Mucosa of rectum (tissue), 2 donors: Measurements from ENCODE around the gene ZDHHC8.

Experiments
- H3K27ac ChIP-seq, 2 donors: one replicate each; pipeline ENCODE4 v1.7.0; 2013; ENCODE audit warnings: inconsistent platforms in 2 of 2, low read depth in 2 of 2, low read length in 2 of 2
- H3K27me3 ChIP-seq, 2 donors: one replicate each; pipeline ENCODE4 v1.7.0; 2013; ENCODE audit warnings: low read length in 2 of 2; ENCODE audit not compliant: control insufficient read depth in 2 of 2, insufficient read depth in 2 of 2
- H3K36me3 ChIP-seq, 2 donors: one replicate each; pipeline ENCODE4 v1.7.0; 2013; ENCODE audit warnings: low read length in 2 of 2; ENCODE audit not compliant: control insufficient read depth in 2 of 2, insufficient read depth in 2 of 2
- H3K4me1 ChIP-seq, 2 donors: one replicate each; pipeline ENCODE4 v1.7.0; 2013; ENCODE audit warnings: low read length in 2 of 2, mild to moderate bottlenecking in 1 of 2; ENCODE audit not compliant: control insufficient read depth in 2 of 2, insufficient read depth in 2 of 2
- H3K4me3 ChIP-seq, 2 donors: one replicate each; pipeline ENCODE4 v1.7.0; 2013; ENCODE audit warnings: low read length in 2 of 2
- H3K9ac ChIP-seq, 2 donors: one replicate each; pipeline ENCODE4 v1.7.0; 2013; ENCODE audit warnings: low read length in 2 of 2, low read depth in 1 of 2, mild to moderate bottlenecking in 1 of 2
- H3K9me3 ChIP-seq, 2 donors: one replicate each; pipeline ENCODE4 v1.7.0; 2013; ENCODE audit warnings: low read length in 2 of 2; ENCODE audit not compliant: control insufficient read depth in 2 of 2
- donor health status: healthy.
- donor health status: Normal muscosa, but diverticular disease.

Gene ZDHHC8

DNA sequence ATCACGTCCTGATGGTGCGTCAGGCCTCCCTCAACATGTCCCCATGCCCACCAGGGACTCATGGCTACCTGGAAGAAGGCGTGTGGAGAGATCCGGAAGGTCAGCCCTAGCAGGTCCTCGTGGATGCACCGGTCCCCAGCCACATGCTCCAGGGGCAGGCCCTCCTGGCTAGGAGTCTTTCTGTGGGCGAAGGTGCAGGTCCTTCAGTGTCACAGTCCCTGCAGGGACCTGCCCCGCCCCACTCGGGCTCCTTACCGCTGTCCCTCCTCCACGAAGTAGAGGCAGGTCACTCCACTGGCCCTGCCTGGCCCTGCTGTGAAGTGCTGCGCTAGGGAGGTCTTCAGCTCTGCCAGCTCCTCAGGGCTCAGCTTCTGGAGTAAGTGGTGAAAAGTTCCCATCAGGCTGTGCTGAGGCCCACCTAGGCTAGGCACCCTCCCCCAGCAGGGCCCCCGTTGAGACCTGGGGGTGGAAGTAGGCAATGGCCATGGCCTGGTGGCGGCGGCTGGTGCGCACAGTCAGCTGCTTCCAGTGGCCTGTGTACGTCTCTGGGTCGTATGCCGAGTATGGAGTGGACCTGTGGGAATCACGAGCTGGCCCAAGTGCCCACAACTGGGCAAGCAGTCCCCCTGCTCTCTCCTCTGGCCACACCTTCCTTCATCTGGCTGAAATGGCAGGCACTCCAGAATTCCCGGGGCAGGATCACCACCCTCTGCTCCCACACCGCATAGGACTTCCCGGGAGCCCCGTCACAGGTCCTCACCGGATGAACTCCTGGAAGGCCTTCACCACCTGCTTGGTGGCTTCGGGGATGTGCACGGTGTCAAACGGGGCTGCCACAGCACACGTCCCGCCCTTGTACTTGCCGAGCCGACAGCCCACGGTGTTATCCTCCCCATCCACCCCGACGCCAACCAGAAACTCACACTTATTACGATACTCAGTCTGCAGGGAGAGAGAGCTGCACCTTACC, 16.8 kb upstream of the ZDHHC8 start:
- Histone ChIP-seq H3K4me1 (peaks cover 11 to 24% of the 10 kb centered on the region in 2 donors), H3K27me3 (no peaks in the 10 kb centered on the region), H3K27ac (no peak overlapping the region), H3K9me3 (no peaks in the 10 kb centered on the region), H3K4me3 (no peak overlapping the region), H3K36me3 (peaks cover 16 to 41% of the 10 kb centered on the region in 2 donors), H3K9ac (no peak overlapping the region)

- H3K27me3 ChIP-seq: no peaks in the 10 kb centered on the region
- no peaks in the 10 kb centered on the region for H3K9me3 ChIP-seq
- peak within 1 kb of the TSS; percentile 70 to 78 for H3K27ac ChIP-seq
- H3K36me3 ChIP-seq: peaks cover 19 to 37% of the 10 kb centered on the region in 2 donors
- peak within 1 kb of the TSS; percentile 81 to 86 for H3K4me3 ChIP-seq
- peak within 1 kb of the TSS; percentile 71 to 85 for H3K9ac ChIP-seq
- H3K4me1 ChIP-seq: peaks cover 11 to 24% of the 10 kb centered on the region in 2 donors
Measured at GRCh38 chr22:20115691-20116375, 15.8 kb upstream of the ZDHHC8 start, which contains the start of gene RANBP1. RANBP1 (plus strand) TSS chr22:20116104; CDS start chr22:20116185, 81 bp downstream.

GRCh38 chr22:20116376-20116950, 15.1 kb upstream of the ZDHHC8 start:
- H3K27ac ChIP-seq: peak overlapping the region; percentile 70 to 78
- H3K4me1 ChIP-seq: peaks cover 11 to 24% of the 10 kb centered on the region in 2 donors
- no peaks in the 10 kb centered on the region for H3K9me3 ChIP-seq
- peak overlapping the region; percentile 81 to 86 for H3K4me3 ChIP-seq
- peaks cover 17 to 32% of the 10 kb centered on the region in 2 donors for H3K36me3 ChIP-seq
- peak overlapping the region; percentile 71 to 85 for H3K9ac ChIP-seq
- H3K27me3 ChIP-seq: no peaks in the 10 kb centered on the region

- Histone ChIP-seq H3K4me3 (peak within 1 kb of the TSS; percentile 81 to 86), H3K9me3 (no peaks in the 10 kb centered on the region), H3K27me3 (no peaks in the 10 kb centered on the region), H3K9ac (peak within 1 kb of the TSS; percentile 71 to 85), H3K36me3 (peaks cover 12 to 30% of the 10 kb centered on the region in 2 donors), H3K4me1 (peaks cover 11 to 23% of the 10 kb centered on the region in 2 donors), H3K27ac (peak within 1 kb of the TSS; percentile 70 to 78)
Measured at GRCh38 chr22:20116951-20117632, 14.5 kb upstream of the ZDHHC8 start, which contains the start of gene TRMT2A. TRMT2A (minus strand) TSS chr22:20117226; CDS start chr22:20116906, 320 bp downstream.

DNA sequence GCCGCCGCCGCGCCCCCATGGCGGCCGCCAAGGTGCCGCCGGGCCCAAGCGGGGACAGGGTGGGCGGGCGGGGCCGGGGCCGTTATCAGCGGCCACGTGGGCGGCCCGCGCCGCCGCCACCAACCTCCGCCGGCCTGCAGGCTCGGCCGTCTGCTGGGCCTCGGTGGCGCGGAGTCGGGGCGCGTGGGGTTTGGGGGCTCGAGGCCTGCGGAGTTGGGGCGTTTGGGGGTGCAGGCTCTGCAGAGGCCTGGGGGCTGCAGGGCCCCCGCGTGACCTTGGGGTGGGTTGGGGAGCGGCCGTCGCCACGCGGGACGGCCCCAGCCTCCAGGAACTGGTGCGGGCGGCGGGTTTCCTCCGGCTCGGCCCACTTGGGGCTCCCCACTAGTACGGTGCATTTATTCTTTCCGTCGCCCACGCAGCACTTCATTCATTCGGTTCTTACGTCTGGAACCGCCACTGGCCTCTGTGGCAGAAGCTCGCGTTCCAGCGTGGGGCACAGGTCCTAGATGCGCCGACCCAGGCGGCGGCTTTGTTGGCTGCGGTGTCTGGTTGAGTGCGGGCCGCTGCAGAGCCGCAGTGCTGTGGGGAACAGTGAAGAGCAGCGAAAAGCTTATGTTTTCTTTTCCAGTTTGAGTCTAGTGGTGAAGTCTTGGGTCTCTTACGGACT, 13.8 kb upstream of the ZDHHC8 start:
- Histone ChIP-seq H3K27me3 (no peaks in the 10 kb centered on the region), H3K27ac (peak overlapping the region; percentile 58 to 70), H3K36me3 (peaks cover 9 to 25% of the 10 kb centered on the region in 2 donors), H3K4me3 (peak overlapping the region; percentile 74 to 75), H3K9me3 (no peaks in the 10 kb centered on the region), H3K9ac (peak overlapping the region; percentile 70 to 79), H3K4me1 (peaks cover 11 to 20% of the 10 kb centered on the region in 2 donors)

DNA sequence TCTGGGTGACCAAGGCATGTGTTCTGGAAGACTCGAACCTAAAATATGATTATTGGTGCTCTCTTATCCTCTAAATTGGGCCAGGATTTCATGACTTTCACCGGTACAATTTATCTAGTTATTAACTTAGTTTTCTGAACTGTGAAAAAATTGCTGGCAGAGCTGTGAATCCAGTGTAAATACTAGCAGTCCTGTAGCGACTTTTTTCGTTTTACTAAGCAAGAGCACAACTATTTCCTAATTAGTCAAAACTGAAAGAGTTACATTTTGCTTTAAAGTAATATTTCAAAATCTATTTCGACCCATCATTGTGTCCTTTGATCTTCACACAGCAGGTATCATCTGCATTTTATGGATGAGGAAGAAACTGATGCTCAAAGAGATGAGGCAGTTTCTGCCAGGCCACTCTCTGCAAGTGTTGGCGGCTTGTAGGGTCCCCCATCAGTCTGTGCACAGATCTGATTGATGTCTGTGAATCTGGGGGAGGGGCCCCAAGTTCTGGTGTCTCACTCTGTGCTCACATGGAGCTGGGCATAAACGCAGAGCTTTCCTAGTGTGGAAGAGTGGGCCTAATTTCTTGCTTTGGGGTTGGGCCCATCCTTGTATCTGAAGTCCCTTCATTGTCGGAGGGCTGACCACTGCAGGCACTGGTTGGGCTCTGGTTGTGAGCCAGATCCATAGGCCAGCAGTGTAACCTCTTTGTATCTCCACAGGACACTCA, 13.1 kb upstream of the ZDHHC8 start:
- peak overlapping the region in 1 of 2 donors; percentile 58 for H3K27ac ChIP-seq
- no peaks in the 10 kb centered on the region for H3K27me3 ChIP-seq
- H3K9me3 ChIP-seq: no peaks in the 10 kb centered on the region
- H3K9ac ChIP-seq: peak overlapping the region; percentile 70 to 79
- H3K36me3 ChIP-seq: peaks cover 10 to 22% of the 10 kb centered on the region in 2 donors
- H3K4me3 ChIP-seq: peak overlapping the region; percentile 74 to 75
- H3K4me1 ChIP-seq: peaks cover 11 to 20% of the 10 kb centered on the region in 2 donors

GRCh38 chr22:20121856-20122415, 9.7 kb upstream of the ZDHHC8 start:
- H3K27ac ChIP-seq: no peak overlapping the region
- no peak overlapping the region for H3K9ac ChIP-seq
- no peaks in the 10 kb centered on the region for H3K27me3 ChIP-seq
- peaks cover 30 to 31% of the 10 kb centered on the region in 2 donors for H3K36me3 ChIP-seq
- H3K4me3 ChIP-seq: no peak overlapping the region
- no peaks in the 10 kb centered on the region for H3K9me3 ChIP-seq
- peaks cover 4 to 10% of the 10 kb centered on the region in 2 donors for H3K4me1 ChIP-seq

- Histone ChIP-seq H3K27ac (no peak overlapping the region), H3K9ac (no peak overlapping the region), H3K4me1 (peaks cover 2 to 3% of the 10 kb centered on the region in 2 donors), H3K36me3 (peaks cover 34 to 35% of the 10 kb centered on the region in 2 donors), H3K4me3 (no peak overlapping the region), H3K27me3 (no peaks in the 10 kb centered on the region), H3K9me3 (no peaks in the 10 kb centered on the region)
Measured at GRCh38 chr22:20123366-20124082, 8.1 kb upstream of the ZDHHC8 start.
